SK-N-MC (cell line): ENCODE results near the gene CD83.

Experiments
- EZH2 ChIP-seq: fragments of 200-600 bp; sonication (generic); IDR thresholded peaks from one replicate; pipeline ENCODE4 v1.6.1; 2017; ENCODE audit warnings: antibody characterized with exemption
- FOXP2 ChIP-seq: optimal IDR thresholded peaks from 2 replicates; pipeline ENCODE3; 2011; ENCODE audit warnings: mild to moderate bottlenecking, moderate library complexity; ENCODE audit not compliant: insufficient read depth; ENCODE audit errors: extremely low read length, control extremely low read depth
- POLR2AphosphoS5 ChIP-seq: IDR thresholded peaks from 2 replicates; pipeline ENCODE4 v1.6.1; 2012; ENCODE audit warnings: mild to moderate bottlenecking, low read depth, low read length, borderline replicate concordance

DNA sequence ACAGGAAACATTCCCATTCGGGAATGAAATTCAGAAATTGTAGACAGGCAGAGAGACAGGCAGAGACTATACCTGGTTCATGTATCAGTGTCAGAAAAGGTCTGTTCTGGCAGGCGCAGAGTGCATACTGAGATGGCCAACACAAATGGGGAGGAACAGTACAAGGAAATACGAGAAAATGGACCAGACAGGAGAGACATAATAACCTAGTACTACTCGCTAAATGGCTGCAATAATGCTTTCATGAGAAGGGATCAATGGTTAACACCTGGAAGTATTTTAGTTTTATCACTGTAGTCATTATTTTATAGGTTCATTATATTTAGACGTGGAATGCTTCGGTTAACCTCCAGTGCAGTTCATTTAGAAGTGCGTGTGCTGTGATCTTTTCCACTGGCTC, 58.9 kb downstream of the CD83 start:
- no peak for TF ChIP-seq EZH2
- no peak for TF ChIP-seq POLR2AphosphoS5
- TF ChIP-seq FOXP2, result no peak
